SK-N-SH (cell line): ENCODE measurements around the gene TGFB2. TPM values are rescaled to one million over a fixed set of nuclear protein-coding genes. Genes with fewer than 3 reads are reported as not detected.

Source experiments
- CTCF ChIA-PET: fragments of 300-600, 350-600 bp; formaldehyde crosslinking; extraction: SDS; loops from one replicate; lab custom pipeline; 2021; lab: Yijun Ruan, JAX
- POLR2A ChIA-PET: fragments of 350-600 bp; sonication (Branson Sonifier 250); formaldehyde crosslinking; extraction: SDS; loops from one replicate; lab custom pipeline; 2020; ENCODE audit warnings: antibody characterized with exemption, inconsistent platforms; lab: Yijun Ruan, JAX
- DNase-seq: peaks from one replicate; pipeline ENCODE4 v3.0.0; 2012
- H2AFZ ChIP-seq: fragments of 200-600 bp; sonication (generic); 2 replicates; pipeline ENCODE4 v1.8.1; 2016; ENCODE audit warnings: antibody characterized with exemption, mild to moderate bottlenecking, low read depth
- H3F3A ChIP-seq: fragments of 200-600 bp; sonication (generic); replicated peaks from 2 replicates; pipeline ENCODE3; 2016; ENCODE audit warnings: antibody characterized with exemption, mild to moderate bottlenecking; ENCODE audit not compliant: insufficient read depth
- H3K27ac ChIP-seq, 2 experiments: fragments of 200-500 bp in 1 of 2; fragments of 200-600 bp in 1 of 2; sonication (Bioruptor generic) in 1 of 2; sonication (generic), shearing (Covaris generic) in 1 of 2; 2 replicates each; pipeline versions ENCODE4 v1.5.1 to v1.6.1; 2014 to 2016; ENCODE audit warnings: low read depth in 2 of 2, inconsistent platforms in 1 of 2, low read length in 1 of 2, mild to moderate bottlenecking in 1 of 2, mixed read lengths in 1 of 2
- H3K27me3 ChIP-seq: fragments of 200-600 bp; sonication (generic), shearing (Covaris generic); 2 replicates; pipeline ENCODE4 v1.6.1; 2016; ENCODE audit warnings: mixed run types; ENCODE audit not compliant: insufficient read depth
- H3K36me3 ChIP-seq, 2 experiments: fragments of 200-500 bp in 1 of 2; fragments of 200-600 bp in 1 of 2; sonication (Bioruptor generic) in 1 of 2; sonication (generic) in 1 of 2; replicated peaks in 1 of 2; 2 replicates each; pipeline versions ENCODE3 to v1.5.1; 2014 to 2016; ENCODE audit warnings: low read length in 1 of 2, mild to moderate bottlenecking in 1 of 2; ENCODE audit not compliant: insufficient read depth in 2 of 2, control insufficient read depth in 1 of 2
- H3K4me1 ChIP-seq, 2 experiments: fragments of 200-500 bp in 1 of 2; fragments of 200-600 bp in 1 of 2; sonication (Bioruptor generic) in 1 of 2; sonication (generic), shearing (Covaris generic) in 1 of 2; 2 replicates each; pipeline versions ENCODE4 v1.5.1 to v1.6.1; 2014 to 2016; ENCODE audit warnings: low read depth in 1 of 2, low read length in 1 of 2, mixed run types in 1 of 2; ENCODE audit not compliant: insufficient read depth in 2 of 2, control insufficient read depth in 1 of 2
- H3K4me2 ChIP-seq: fragments of 200-600 bp; sonication (generic), shearing (Covaris generic); 2 replicates; pipeline ENCODE4 v1.6.1; 2017; ENCODE audit warnings: mixed run types
- H3K4me3 ChIP-seq, 2 experiments: fragments of 200-500 bp in 1 of 2; fragments of 200-600 bp in 1 of 2; sonication (Bioruptor generic) in 1 of 2; sonication (generic), shearing (Covaris generic) in 1 of 2; 2 replicates each; pipeline versions ENCODE4 v1.5.1 to v1.8.1; 2014 to 2016; ENCODE audit warnings: low read depth in 2 of 2, inconsistent platforms in 1 of 2, low read length in 1 of 2, mild to moderate bottlenecking in 1 of 2, mixed read lengths in 1 of 2, moderate library complexity in 1 of 2
- H3K79me2 ChIP-seq: fragments of 200-600 bp; sonication (generic); 2 replicates; pipeline ENCODE4 v1.8.1; 2017; ENCODE audit warnings: mild to moderate bottlenecking; ENCODE audit not compliant: insufficient read depth
- H3K9ac ChIP-seq: fragments of 200-600 bp; sonication (generic); 2 replicates; pipeline ENCODE4 v1.6.1; 2017; ENCODE audit warnings: mixed run types
- H3K9me2 ChIP-seq: fragments of 200-600 bp; sonication (generic); 2 replicates; pipeline ENCODE4 v1.6.1; 2017; ENCODE audit warnings: mixed run types
- H3K9me3 ChIP-seq: fragments of 200-600 bp; sonication (generic); 2 replicates; pipeline ENCODE4 v1.6.1; 2017; ENCODE audit warnings: mixed run types, mild to moderate bottlenecking, moderate library complexity
- H4K20me1 ChIP-seq: fragments of 200-600 bp; sonication (generic); 2 replicates; pipeline ENCODE4 v1.6.1; 2017; ENCODE audit warnings: mild to moderate bottlenecking, mixed run types; ENCODE audit not compliant: insufficient read depth
- CHD2 ChIP-seq: fragments of 150-350 bp; IDR thresholded peaks from 2 replicates; pipeline ENCODE4 v1.6.1; 2018; ENCODE audit warnings: low read length; ENCODE audit not compliant: partially characterized antibody
- CTCF ChIP-seq: fragments of 200-600 bp; sonication (generic); IDR thresholded peaks from 2 replicates; pipeline ENCODE4 v1.6.1; 2017; ENCODE audit warnings: antibody characterized with exemption, mild to moderate bottlenecking, moderate library complexity
- EP300 ChIP-seq, 2 experiments: IDR thresholded peaks; 2 replicates each; pipeline versions ENCODE4 v1.4.0 to v1.6.1; 2012; ENCODE audit warnings: borderline replicate concordance in 1 of 2, low read depth in 1 of 2, low read length in 1 of 2
- EZH2phosphoT487 ChIP-seq: fragments of 200-600 bp; sonication (generic); IDR thresholded peaks from 2 replicates; pipeline ENCODE4 v1.6.1; 2017; ENCODE audit warnings: low read depth, mixed run types, mild to moderate bottlenecking, antibody characterized with exemption, moderate library complexity, borderline replicate concordance
- IRF3 ChIP-seq: fragments of 150-350 bp; IDR thresholded peaks from 2 replicates; pipeline ENCODE4 v1.6.1; 2016; ENCODE audit warnings: mild to moderate bottlenecking, low read depth, low read length
- MEF2A ChIP-seq: IDR thresholded peaks from 2 replicates; pipeline ENCODE4 v1.4.0; 2012; ENCODE audit warnings: low read depth, borderline replicate concordance
- PBX3 ChIP-seq: IDR thresholded peaks from 2 replicates; pipeline ENCODE4; 2012
- POLR2AphosphoS5 ChIP-seq: IDR thresholded peaks from 2 replicates; pipeline ENCODE4 v1.6.1; 2012; ENCODE audit warnings: low read depth, low read length
- RCOR1 ChIP-seq: fragments of 150-350 bp; IDR thresholded peaks from 2 replicates; pipeline ENCODE4 v1.6.1; 2017; ENCODE audit warnings: antibody characterized with exemption, low read length
- REST ChIP-seq: IDR thresholded peaks from 2 replicates; pipeline ENCODE4 v1.6.1; 2012; ENCODE audit warnings: mild to moderate bottlenecking, low read depth, low read length, moderate library complexity
- SIN3A ChIP-seq: IDR thresholded peaks from 2 replicates; pipeline ENCODE4 v1.6.1; 2012; ENCODE audit warnings: low read depth, mild to moderate bottlenecking, low read length, moderate library complexity, borderline replicate concordance
- SMC3 ChIP-seq: IDR thresholded peaks from 2 replicates; pipeline ENCODE4 v1.6.1; 2012; ENCODE audit warnings: low read depth, low read length, improper control_type of control experiment
- TAF1 ChIP-seq: IDR thresholded peaks from 2 replicates; pipeline ENCODE4 v1.6.1; 2012; ENCODE audit warnings: low read depth, mild to moderate bottlenecking, low read length, moderate library complexity, borderline replicate concordance
- TEAD4 ChIP-seq: IDR thresholded peaks from 2 replicates; pipeline ENCODE4 v1.4.0; 2012; ENCODE audit warnings: mild to moderate bottlenecking, borderline replicate concordance; ENCODE audit not compliant: insufficient read depth
- YY1 ChIP-seq: IDR thresholded peaks from 2 replicates; pipeline ENCODE4 v1.4.0; 2012; ENCODE audit warnings: low read depth, mild to moderate bottlenecking
- ZBTB33 ChIP-seq: IDR thresholded peaks from 2 replicates; pipeline ENCODE4 v1.4.0; 2012; ENCODE audit warnings: low read depth, borderline replicate concordance
- WGBS: methylation state at CpG from one replicate; pipeline ENCODE4 v1.1.6; 2017; ENCODE audit warnings: low lambda C conversion rate; 5-methylcytosine and 5-hydroxymethylcytosine counted together
- polyA plus RNA-seq, 3 experiments: library from polyadenylated mRNA; depleted of rRNA; stranded (reverse); fragments of >200 nt; gene quantifications; 2 replicates each; pipeline ENCODE4 v1.2.3, GENCODE V29; 2012

Gene TGFB2
- polyA plus RNA-seq, 1 of the 3 experiments (the other 2 are of a cell fraction): 2.4 TPM

- no peak overlapping the region for H2AFZ ChIP-seq
- ChIA-PET CTCF (no interaction called here), POLR2A (no interaction called here)
- H3K4me1 ChIP-seq: no peaks in the 10 kb centered on the region
- no peak overlapping the region for H3K4me3 ChIP-seq
- H3K4me2 ChIP-seq: no peak overlapping the region
- no peaks in the 10 kb centered on the region for H3K27me3 ChIP-seq
- H3K27ac ChIP-seq: no peak overlapping the region
- WGBS: 91% methylated on average over 7 of the region's 7 CpGs
- no peaks in the 10 kb centered on the region for H3K36me3 ChIP-seq
- no peaks in the 10 kb centered on the region for H3K79me2 ChIP-seq
- no peaks in the 10 kb centered on the region for H3K9me2 ChIP-seq
- no peaks in the 10 kb centered on the region for H3K9me3 ChIP-seq
- no peaks in the 10 kb centered on the region for H3F3A ChIP-seq
- H3K9ac ChIP-seq: no peak overlapping the region
- no peaks in the 10 kb centered on the region for H4K20me1 ChIP-seq
- DNase-seq: no peak
- TF ChIP-seq RCOR1 (no peak), CHD2 (no peak), PBX3 (no peak), SMC3 (no peak), SIN3A (no peak), IRF3 (no peak), MEF2A (no peak), TEAD4 (no peak), EZH2phosphoT487 (no peak), REST (no peak)
Measured at GRCh38 chr1:218402786-218403120, 57.6 kb downstream of the TGFB2 start.

GRCh38 chr1:218403300-218403699 lies 58.2 kb downstream of the TGFB2 start:
- no peaks in the 10 kb centered on the region for H4K20me1 ChIP-seq
- TF ChIP-seq CTCF (no peak), ZBTB33 (no peak), POLR2AphosphoS5 (no peak), YY1 (no peak), SIN3A (no peak), PBX3 (no peak), EP300 (IDR thresholded peaks at IDR 0.05; ENCODE audit: borderline replicate concordance in 1 of 2, low read depth in 1 of 2, low read length in 1 of 2) (no peak), RCOR1 (no peak), TAF1 (no peak)

More at GRCh38 chr1:218403300-218403699, 58.2 kb downstream of the TGFB2 start:
- no peaks in the 10 kb centered on the region for H3K27me3 ChIP-seq
- no peak overlapping the region for H3K9ac ChIP-seq
- POLR2A ChIA-PET: no interaction called here
- CTCF ChIA-PET: no interaction called here
- no peaks in the 10 kb centered on the region for H3K4me1 ChIP-seq
- no peak for DNase-seq
- no peak overlapping the region for H3K4me2 ChIP-seq
- H3K4me3 ChIP-seq: no peak overlapping the region
- H3K9me2 ChIP-seq: no peaks in the 10 kb centered on the region
- H3K79me2 ChIP-seq: no peaks in the 10 kb centered on the region
- no peaks in the 10 kb centered on the region for H3K36me3 ChIP-seq
- no peak overlapping the region for H3K27ac ChIP-seq
- WGBS: 94% methylated on average over 7 of the region's 7 CpGs
- no peak overlapping the region for H2AFZ ChIP-seq
- no peaks in the 10 kb centered on the region for H3K9me3 ChIP-seq
- no peaks in the 10 kb centered on the region for H3F3A ChIP-seq
